Thyroid gland (tissue), 4 donors: ENCODE measurements around the gene SEMA3A.

Experiments
- CTCF ChIP-seq, 6 experiments: fragments of 200-600 bp in 3 of 6; fragments of 450-650 bp in 3 of 6; sonication (generic) in 3 of 6; IDR thresholded peaks; one replicate each; pipeline ENCODE4 v1.5.1; 2016 to 2019; ENCODE audit warnings: antibody characterized with exemption in 6 of 6, mild to moderate bottlenecking in 2 of 6, inconsistent platforms in 1 of 6, moderate library complexity in 1 of 6
- POLR2A ChIP-seq, 2 donors: fragments of 450-650 bp; IDR thresholded peaks; one replicate each; pipeline ENCODE4 v1.6.1; 2017; ENCODE audit warnings: antibody characterized with exemption in 2 of 2, mild to moderate bottlenecking in 2 of 2, moderate library complexity in 1 of 2

GRCh38 chr7:84021292-84021908 lies 173.2 kb downstream of the SEMA3A start:
- TF ChIP-seq CTCF (IDR thresholded peaks at IDR 0.05) (no peak), POLR2A (IDR thresholded peaks at IDR 0.05) (no peak)
